Fibroblast of lung (primary cell): ENCODE results near the gene UNC5A.

Experiments used
- CTCF ChIP-seq, 2 donors: IDR thresholded peaks in 1 of 2; conservative IDR thresholded peaks in 1 of 2; 1 replicate in 1 of 2; 2 replicates in 1 of 2; pipeline ENCODE4 v1.5.1; 2011 to 2012; ENCODE audit warnings: low read length in 2 of 2, control low read depth in 1 of 2, inconsistent platforms in 1 of 2, low read depth in 1 of 2, mild to moderate bottlenecking in 1 of 2
- EZH2 ChIP-seq: IDR thresholded peaks from 2 replicates; pipeline ENCODE4 v1.5.1; 2012; ENCODE audit warnings: low read length, control low read depth, mild to moderate bottlenecking; ENCODE audit errors: missing control alignments

DNA sequence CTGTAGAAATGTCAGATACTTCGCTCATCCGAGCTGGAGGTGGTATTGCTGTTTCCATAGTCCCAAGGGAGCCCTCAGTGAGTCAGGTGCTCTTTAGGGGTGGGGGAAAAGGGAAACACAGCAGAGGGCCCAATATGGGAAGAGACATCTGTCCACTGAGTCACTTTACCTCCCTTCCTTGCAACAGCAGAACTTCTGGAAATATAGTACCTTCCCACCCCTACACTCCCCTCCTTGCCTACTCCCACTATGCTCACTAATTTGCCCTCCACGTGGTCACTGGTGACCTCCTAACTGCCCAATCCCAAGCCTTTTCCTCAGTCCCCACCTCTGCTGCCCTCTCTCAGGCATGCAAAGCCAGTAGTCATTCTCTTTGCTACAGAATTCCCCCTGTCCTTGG lies 86.9 kb downstream of the UNC5A start:
- TF ChIP-seq CTCF (conservative IDR thresholded peaks at IDR 0.05 in 1 of 2, IDR thresholded peaks at IDR 0.05 in 1 of 2; ENCODE audit: low read depth in 1 of 2, low read length in 2 of 2) (no peak), EZH2 (no peak)
